ENCODE results near the gene E4F1.

The E4F1 gene

GRCh38 chr16:2206420-2206779 is 17.0 kb upstream of the E4F1 start:
- peak; percentile 26 for DNase-seq
- peak overlapping the region; percentile 91 for H3K9ac ChIP-seq (ENCODE audit: low read depth, low read length)
- H4K20me1 ChIP-seq (ENCODE audit: insufficient read depth, low read length) = peaks cover 6% of the 10 kb centered on the region; the same call in 1 of the 2 replicates
- H3K4me2 ChIP-seq (ENCODE audit: insufficient read depth, low read length) = peak overlapping the region; percentile 96
- peak overlapping the region; percentile 80 to 89; a peak in 3 of 4 replicates for H3K4me3 ChIP-seq (ENCODE audit: low read depth in 1 of 2, low read length in 2 of 2)
- TF ChIP-seq CTCF (IDR thresholded peaks at IDR 0.05; ENCODE audit: borderline replicate concordance, extremely low read depth, low read length, poor library complexity, severe bottlenecking) (no peak), EZH2 (IDR thresholded peaks at IDR 0.05; ENCODE audit: borderline replicate concordance, low read depth, low read length, severe bottlenecking) (no peak)
- no peaks in the 10 kb centered on the region for H3K9me3 ChIP-seq (ENCODE audit: insufficient read depth, low read length, severe bottlenecking)
- H2AFZ ChIP-seq (ENCODE audit: low read depth, low read length) = no peak overlapping the region
- peak overlapping the region; percentile 99 for H3K27ac ChIP-seq (ENCODE audit: low read length)
- no peaks in the 10 kb centered on the region for H3K27me3 ChIP-seq (ENCODE audit: insufficient read depth, low read length, poor library complexity)
- no peak for ATAC-seq (ENCODE audit: insufficient read depth, low read depth)
- H3K4me1 ChIP-seq (ENCODE audit: insufficient read depth, low read length) = peaks cover 33% of the 10 kb centered on the region
- H3K36me3 ChIP-seq (ENCODE audit: insufficient read depth, low read length) = peaks cover 46% of the 10 kb centered on the region
- peaks cover 31% of the 10 kb centered on the region for H3K79me2 ChIP-seq (ENCODE audit: insufficient read depth, low read length)

GRCh38 chr16:2206780-2207433 is 16.5 kb upstream of the E4F1 start:
- H3K79me2 ChIP-seq (ENCODE audit: insufficient read depth, low read length) = peaks cover 35% of the 10 kb centered on the region
- ATAC-seq (ENCODE audit: insufficient read depth, low read depth) = no peak
- H4K20me1 ChIP-seq (ENCODE audit: insufficient read depth, low read length) = peaks cover 9% of the 10 kb centered on the region; the same call in 1 of the 2 replicates
- H3K4me3 ChIP-seq (ENCODE audit: low read depth in 1 of 2, low read length in 2 of 2) = peak overlapping the region in 1 of 2 experiments; percentile 89; a peak in 3 of 4 replicates
- H3K4me2 ChIP-seq (ENCODE audit: insufficient read depth, low read length) = peak overlapping the region; percentile 96
- peak overlapping the region; percentile 99; the same call in 1 of the 2 replicates for H3K27ac ChIP-seq (ENCODE audit: low read length)
- H3K36me3 ChIP-seq (ENCODE audit: insufficient read depth, low read length) = peaks cover 49% of the 10 kb centered on the region
- no peak for DNase-seq
- no peak overlapping the region for H2AFZ ChIP-seq (ENCODE audit: low read depth, low read length)
- peak overlapping the region; percentile 91 for H3K9ac ChIP-seq (ENCODE audit: low read depth, low read length)
- peaks cover 37% of the 10 kb centered on the region for H3K4me1 ChIP-seq (ENCODE audit: insufficient read depth, low read length)
- no peaks in the 10 kb centered on the region for H3K27me3 ChIP-seq (ENCODE audit: insufficient read depth, low read length, poor library complexity)
- no peak for TF ChIP-seq CTCF (IDR thresholded peaks at IDR 0.05; ENCODE audit: borderline replicate concordance, extremely low read depth, low read length, poor library complexity, severe bottlenecking)
- TF ChIP-seq EZH2 (IDR thresholded peaks at IDR 0.05; ENCODE audit: borderline replicate concordance, low read depth, low read length, severe bottlenecking) = no peak
- H3K9me3 ChIP-seq (ENCODE audit: insufficient read depth, low read length, severe bottlenecking) = no peaks in the 10 kb centered on the region

DNA sequence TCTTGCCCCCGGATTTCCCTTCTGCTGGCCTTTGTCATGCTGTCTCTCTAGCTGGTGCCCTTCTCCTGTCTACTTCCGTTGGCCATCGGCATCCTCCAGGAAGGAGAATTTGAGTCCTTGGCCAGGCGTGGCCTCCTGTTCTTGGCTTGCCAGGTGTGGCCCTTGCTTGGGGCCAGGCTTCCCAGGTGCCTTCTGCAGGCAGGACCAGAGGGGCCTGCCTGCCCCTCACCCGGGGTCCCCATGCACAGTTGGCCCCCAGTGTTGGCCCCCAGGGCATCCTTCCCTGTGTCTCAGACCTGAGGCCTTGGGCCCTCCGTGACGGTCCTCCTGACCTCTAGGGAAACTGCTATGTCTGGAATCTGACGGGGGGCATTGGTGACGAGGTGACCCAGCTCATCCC is 15.5 kb upstream of the E4F1 start:
- peaks cover 19% of the 10 kb centered on the region for H4K20me1 ChIP-seq (ENCODE audit: insufficient read depth, low read length)

More for the DNA sequence above, 15.5 kb upstream of the E4F1 start:
- peaks cover 46% of the 10 kb centered on the region for H3K4me1 ChIP-seq (ENCODE audit: insufficient read depth, low read length)
- no peak for DNase-seq
- H3K27ac ChIP-seq (ENCODE audit: low read length) = no peak overlapping the region
- no peak for ATAC-seq (ENCODE audit: insufficient read depth, low read depth)
- TF ChIP-seq EZH2 (IDR thresholded peaks at IDR 0.05; ENCODE audit: borderline replicate concordance, low read depth, low read length, severe bottlenecking) (no peak), CTCF (IDR thresholded peaks at IDR 0.05; ENCODE audit: borderline replicate concordance, extremely low read depth, low read length, poor library complexity, severe bottlenecking) (no peak)
- H2AFZ ChIP-seq (ENCODE audit: low read depth, low read length) = no peak overlapping the region
- no peaks in the 10 kb centered on the region for H3K27me3 ChIP-seq (ENCODE audit: insufficient read depth, low read length, poor library complexity)
- peaks cover 44% of the 10 kb centered on the region for H3K79me2 ChIP-seq (ENCODE audit: insufficient read depth, low read length)
- no peak overlapping the region for H3K9ac ChIP-seq (ENCODE audit: low read depth, low read length)
- H3K4me2 ChIP-seq (ENCODE audit: insufficient read depth, low read length) = no peak overlapping the region
- no peaks in the 10 kb centered on the region for H3K9me3 ChIP-seq (ENCODE audit: insufficient read depth, low read length, severe bottlenecking)
- H3K4me3 ChIP-seq (ENCODE audit: low read depth in 1 of 2, low read length in 2 of 2) = no peak overlapping the region
- H3K36me3 ChIP-seq (ENCODE audit: insufficient read depth, low read length) = peaks cover 59% of the 10 kb centered on the region
